ENCODE measurements around the gene OXSR1. TPM values are rescaled to one million over a fixed set of nuclear protein-coding genes. Genes with fewer than 3 reads are reported as not detected.

Gene OXSR1
- total and polyA plus RNA-seq, 10 donors, result 9.3 to 45.0 (median 30.5) TPM

DNA sequence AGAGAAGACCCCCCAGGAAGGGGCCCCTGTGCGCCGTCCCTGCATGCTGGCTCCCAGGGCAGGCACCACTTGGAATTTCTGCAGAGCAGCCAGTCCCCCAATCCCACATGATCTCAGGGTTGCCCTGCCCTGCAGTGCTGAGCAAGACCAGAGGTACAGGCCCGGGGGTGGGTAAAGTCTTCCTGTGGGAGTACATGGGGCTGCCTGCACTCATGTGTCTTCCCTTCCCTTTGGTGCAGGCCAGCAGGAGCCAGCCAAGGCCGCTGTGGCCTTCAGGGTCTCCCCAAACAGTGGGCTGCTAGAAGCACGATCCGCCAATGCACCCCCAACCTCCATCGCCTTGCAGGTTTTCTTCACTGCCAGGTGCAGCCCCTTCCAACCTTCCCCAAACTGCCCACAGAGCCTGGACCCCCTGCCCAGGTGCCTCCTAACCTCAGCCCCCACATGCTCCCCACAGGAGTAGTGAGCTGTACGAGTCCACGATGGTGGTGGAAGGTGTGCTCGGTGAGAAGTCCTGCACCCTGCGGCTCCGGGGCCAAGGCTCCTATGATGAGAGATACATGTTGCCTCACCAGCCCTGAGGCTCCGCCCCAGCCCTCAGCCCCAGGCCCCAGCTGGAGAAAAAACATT is 43.4 kb upstream of the OXSR1 start:
- TF ChIP-seq CTCF (IDR thresholded peaks at IDR 0.05 in 8 of 11, conservative IDR thresholded peaks at IDR 0.05 in 3 of 11) (no peak), POLR2AphosphoS5 (IDR thresholded peaks at IDR 0.05) (peak in 1 of 3 donors; percentile 31)
- Histone ChIP-seq H3K4me1 (peaks cover 0 to 10% (median 0%) of the 10 kb centered on the region in 6 donors), H3K27ac (no peak overlapping the region), H3K9me3 (no peaks in the 10 kb centered on the region), H3K4me3 (no peak overlapping the region), H3K36me3 (peaks cover 0 to 100% (median 74%) of the 10 kb centered on the region in 6 donors), H3K27me3 (replicated peaks in 1 of 7) (no peaks in the 10 kb centered on the region)
- WGBS, 5 donors, result 88 to 97% (median 90%) methylated on average over 11 to 13 of the region's 13 CpGs
- DNase-seq, result no peak
- intact Hi-C loops (cut with DNase I; ENCODE audit: low total_unique reads), result no loop called here

DNA sequence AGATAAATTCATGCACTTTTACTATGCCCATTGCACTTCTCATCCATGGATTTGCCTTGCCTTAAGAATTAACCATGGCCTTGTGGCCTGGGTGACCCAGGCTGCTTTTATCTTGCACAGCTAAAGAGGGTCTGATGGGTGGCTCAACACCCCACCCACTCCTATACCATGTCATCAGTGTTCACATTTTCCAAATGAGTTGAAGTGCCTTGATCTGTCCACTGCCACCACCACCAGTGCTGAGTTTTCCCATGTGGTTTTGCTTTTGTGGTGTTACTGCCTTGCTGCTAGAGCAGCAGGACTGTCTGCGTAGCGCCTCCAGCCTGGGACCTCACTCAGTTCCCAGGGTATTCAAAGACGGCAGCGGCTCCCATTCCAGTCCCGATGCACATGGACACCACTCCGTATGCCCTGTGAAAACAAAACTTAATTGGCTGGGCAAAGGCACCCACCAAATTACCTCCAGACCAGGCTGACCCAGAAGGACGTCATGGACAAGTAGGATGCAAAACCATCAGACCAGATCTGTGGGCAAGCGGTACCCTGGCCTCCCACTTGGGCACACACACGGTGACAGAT is 42.5 kb upstream of the OXSR1 start:
- DNase-seq, result no peak
- 89 to 95% (median 93%) methylated on average over 9 of the region's 9 CpGs for WGBS, 5 donors
- intact Hi-C loops (cut with DNase I; ENCODE audit: low total_unique reads), result no loop called here

GRCh38 chr3:38124324-38125122 is 40.8 kb upstream of the OXSR1 start:
- Histone ChIP-seq H3K4me3 (no peak overlapping the region), H3K27me3 (replicated peaks in 1 of 7) (no peaks in the 10 kb centered on the region), H3K27ac (no peak overlapping the region), H3K36me3 (peaks cover 0 to 100% (median 99%) of the 10 kb centered on the region in 6 donors), H3K4me1 (peaks cover 0 to 13% (median 6%) of the 10 kb centered on the region in 6 donors), H3K9me3 (no peaks in the 10 kb centered on the region)
- 80 to 89% (median 87%) methylated on average over 7 of the region's 7 CpGs for WGBS, 5 donors
- intact Hi-C loops (cut with DNase I; ENCODE audit: low total_unique reads), result no loop called here
- TF ChIP-seq POLR2A (IDR thresholded peaks at IDR 0.05) (no peak), POLR2AphosphoS5 (IDR thresholded peaks at IDR 0.05) (no peak), CTCF (IDR thresholded peaks at IDR 0.05 in 8 of 11, conservative IDR thresholded peaks at IDR 0.05 in 3 of 11) (no peak)
- DNase-seq, result no peak

More for the DNA sequence above, 42.5 kb upstream of the OXSR1 start:
- H3K27me3 ChIP-seq (replicated peaks in 1 of 7), result no peaks in the 10 kb centered on the region
- H3K4me3 ChIP-seq, result no peak overlapping the region
- H3K9me3 ChIP-seq, result no peaks in the 10 kb centered on the region
- H3K4me1 ChIP-seq, result peaks cover 0 to 8% (median 1%) of the 10 kb centered on the region in 6 donors
- no peak overlapping the region for H3K27ac ChIP-seq
- TF ChIP-seq CTCF (IDR thresholded peaks at IDR 0.05 in 8 of 11, conservative IDR thresholded peaks at IDR 0.05 in 3 of 11), result no peak
- TF ChIP-seq POLR2AphosphoS5 (IDR thresholded peaks at IDR 0.05), result no peak
- TF ChIP-seq POLR2A (IDR thresholded peaks at IDR 0.05), result no peak
- peaks cover 0 to 100% (median 82%) of the 10 kb centered on the region in 6 donors for H3K36me3 ChIP-seq

Measured in spleen (tissue), 11 donors.